HG02571 (cell line): ENCODE results near the gene FMN1.

Experiments used
- ATAC-seq: cut with Tn5 transposase; IDR thresholded peaks from one replicate; pipeline ENCODE4 v1.9.1; 2021; ENCODE audit warnings: mild to moderate bottlenecking, moderate library complexity; ENCODE audit not compliant: unreplicated experiment

Gene FMN1

DNA sequence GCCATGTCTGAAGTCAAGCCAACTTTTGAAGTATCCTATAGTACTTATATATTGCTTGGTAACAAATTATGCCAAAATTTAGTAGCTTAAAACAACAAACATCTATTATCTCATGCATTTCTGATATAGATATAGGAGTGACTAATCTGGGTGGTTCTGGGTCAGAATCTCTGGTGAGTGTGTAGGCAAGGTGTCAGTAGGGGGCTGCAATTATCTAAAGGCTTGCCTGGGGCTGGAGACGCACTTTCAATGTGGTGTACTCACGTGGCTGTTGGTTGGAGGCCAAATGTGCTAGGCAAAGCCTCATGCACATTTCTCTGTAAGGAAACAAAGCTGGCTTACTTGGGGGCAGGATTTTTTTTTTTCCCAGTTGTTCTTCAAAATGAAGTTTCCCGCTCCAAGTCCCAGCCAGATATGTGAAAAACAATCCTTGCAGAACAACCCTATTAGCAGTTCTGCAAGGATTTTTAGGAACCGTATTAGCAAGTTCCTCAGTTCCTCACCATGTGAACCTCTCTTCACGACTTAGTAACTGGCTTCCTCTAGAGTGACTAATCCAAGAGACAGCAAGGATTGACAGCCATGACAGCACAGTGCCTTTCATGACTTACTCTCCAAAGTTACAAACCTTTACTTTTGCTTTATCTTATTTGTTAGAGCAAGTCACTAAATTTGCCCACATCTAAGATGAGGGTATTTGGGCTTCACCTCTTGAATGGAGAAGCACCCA lies 450.9 kb downstream of the FMN1 start:
- no peak for ATAC-seq

DNA sequence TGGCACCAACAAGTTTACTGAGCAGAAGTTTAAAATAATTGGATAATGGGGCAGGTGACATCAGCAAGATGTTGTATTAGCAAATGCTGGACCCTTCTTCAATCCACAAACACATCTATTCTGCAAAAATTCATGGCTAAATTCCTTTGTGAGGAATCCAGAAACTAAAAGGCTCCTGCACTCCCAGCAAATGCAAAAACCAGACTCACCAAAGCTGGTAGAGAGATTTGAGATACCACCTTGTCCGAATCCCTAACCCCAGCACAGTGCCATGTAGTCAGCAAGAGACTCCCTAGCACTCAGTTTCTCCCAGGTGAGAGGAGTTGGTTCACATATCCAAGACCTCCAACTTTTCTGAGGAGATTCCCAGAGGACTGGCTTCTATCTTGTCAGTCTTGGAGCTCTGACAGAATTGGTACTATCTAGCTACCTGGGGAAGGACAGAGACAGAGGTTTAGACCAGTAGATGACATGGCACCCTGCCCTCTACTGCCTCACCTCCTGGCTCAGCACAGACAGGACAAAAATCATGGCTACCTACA lies 454.9 kb downstream of the FMN1 start:
- no peak for ATAC-seq

DNA sequence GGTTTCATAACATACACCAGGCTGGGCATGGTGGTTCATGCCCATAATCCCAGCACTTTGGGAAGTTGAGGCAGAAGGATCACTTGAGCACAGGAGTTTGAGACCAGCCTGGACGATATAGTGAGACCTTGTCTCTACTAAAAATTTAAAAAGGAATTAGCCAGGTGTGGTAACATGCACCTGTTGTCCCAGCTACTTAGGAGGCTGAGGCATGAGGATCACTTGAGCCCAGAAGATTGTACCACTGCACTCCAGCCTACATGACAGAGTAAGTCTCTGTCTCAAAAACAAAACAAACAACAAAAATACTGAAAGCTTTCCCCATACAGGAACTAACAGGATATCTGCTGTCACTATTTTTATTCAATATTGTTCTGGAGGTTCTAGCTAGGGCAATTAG lies 455.8 kb downstream of the FMN1 start:
- no peak for ATAC-seq

DNA sequence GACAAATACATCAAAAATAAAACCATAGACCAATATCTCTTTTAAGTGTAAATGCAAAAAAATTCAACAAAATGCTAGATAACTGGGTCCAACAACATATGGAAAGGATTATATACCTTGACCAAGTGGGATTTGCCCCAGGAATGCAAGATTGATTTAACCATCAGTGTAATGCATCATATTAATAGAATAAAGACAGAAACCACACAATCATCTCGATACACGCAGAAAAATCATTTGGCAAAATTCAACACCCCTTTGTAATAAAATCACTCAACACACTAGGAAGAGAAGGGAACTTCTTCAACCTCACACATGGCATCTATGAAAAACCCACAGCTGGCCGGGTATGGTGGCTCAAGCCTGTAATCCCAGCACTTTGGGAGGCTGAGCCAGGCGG lies 457.2 kb downstream of the FMN1 start:
- no peak for ATAC-seq

DNA sequence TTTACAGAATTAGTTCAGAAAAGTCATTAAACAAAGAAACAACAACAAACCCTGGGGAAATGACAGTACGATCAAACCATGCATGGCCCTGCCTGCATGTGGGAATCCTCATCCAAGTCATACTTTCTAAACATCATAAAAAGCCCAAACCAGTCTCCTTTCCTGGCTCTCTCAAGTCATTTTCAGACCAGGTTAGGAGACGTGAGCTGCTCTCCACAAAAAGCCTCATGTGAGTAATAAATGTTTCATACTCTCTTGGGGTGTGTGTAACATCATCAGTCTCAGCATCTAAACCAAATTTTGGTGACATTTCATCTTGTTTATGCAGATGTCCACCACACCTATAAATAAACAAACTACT lies 457.8 kb downstream of the FMN1 start:
- no peak for ATAC-seq

DNA sequence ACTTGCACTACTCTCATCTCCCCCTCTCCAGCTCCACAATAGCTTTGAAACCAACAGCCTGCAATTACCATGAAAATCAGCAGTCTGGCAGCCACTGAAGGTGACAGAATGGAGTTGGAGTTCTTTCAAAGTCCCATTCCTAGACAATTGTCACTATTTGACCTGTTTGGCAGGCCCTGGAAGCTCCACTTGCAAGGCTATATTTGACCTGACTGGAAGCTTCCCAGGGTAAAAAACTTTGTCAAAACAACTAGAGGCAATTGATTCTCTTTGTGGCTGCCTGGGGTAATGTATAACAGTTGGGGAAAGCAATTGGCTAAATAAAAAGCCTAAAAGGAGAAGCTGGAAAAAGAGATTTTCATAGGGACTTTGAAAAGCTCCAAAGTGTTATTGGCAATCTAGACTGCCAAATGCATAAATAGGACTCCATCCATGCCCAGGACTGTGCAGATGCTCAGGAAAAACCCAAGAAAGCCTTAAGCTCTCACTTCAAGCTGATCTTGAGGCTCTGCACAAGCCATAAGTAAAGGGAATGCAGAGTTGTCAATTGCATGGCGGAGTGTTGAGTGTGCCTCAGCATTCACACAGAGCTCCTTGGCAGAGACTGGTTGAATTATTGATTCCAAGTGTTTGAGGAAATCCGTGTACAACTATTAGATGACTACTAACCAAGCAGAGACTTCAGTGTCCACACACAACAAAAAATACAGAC lies 458.4 kb downstream of the FMN1 start:
- no peak for ATAC-seq

DNA sequence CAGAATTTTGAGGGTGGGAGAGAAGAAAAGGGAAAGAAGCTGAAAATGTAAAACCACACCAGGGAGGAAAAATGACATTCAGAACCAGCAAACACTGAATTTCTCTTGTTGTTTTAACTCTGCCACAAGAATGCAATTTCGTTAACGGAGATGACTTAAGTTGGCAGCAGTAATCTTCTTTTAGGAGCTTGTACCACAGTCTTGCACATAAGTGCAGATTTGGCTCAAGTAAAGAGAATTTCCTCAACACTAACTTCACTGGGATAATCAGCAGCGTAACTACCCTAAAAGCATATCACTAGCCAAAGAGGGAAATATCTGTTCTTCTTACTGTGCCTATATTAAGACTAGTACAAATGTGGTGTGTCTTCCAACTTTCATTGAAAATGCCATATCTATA lies 461.2 kb downstream of the FMN1 start:
- no peak for ATAC-seq

DNA sequence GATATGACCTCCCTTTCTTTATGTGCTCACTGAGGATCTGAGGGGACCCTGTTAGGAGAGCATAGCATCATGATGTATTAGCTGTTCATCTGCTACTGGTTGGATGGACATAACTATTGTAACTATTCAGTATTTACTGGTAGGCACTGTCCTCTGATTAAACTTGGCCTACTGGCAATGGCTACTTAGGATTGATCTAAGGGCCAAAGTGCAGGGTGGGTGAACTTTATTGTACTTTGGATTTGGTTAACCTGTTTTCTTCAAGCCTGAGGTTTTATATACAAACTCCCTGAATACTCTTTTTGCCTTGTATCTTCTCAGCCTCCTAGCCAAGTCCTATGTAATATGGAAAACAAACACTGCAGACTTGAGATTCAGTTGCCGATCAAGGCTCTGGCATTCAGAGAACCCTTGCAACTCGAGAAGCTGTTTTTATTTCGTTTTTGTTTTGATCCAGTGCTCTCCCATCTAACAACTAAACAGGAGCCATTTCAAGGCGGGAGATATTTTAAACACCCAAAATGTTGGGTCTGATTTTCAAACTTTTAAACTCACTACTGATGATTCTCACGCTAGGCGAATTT lies 461.8 kb downstream of the FMN1 start:
- ATAC-seq, result no peak

DNA sequence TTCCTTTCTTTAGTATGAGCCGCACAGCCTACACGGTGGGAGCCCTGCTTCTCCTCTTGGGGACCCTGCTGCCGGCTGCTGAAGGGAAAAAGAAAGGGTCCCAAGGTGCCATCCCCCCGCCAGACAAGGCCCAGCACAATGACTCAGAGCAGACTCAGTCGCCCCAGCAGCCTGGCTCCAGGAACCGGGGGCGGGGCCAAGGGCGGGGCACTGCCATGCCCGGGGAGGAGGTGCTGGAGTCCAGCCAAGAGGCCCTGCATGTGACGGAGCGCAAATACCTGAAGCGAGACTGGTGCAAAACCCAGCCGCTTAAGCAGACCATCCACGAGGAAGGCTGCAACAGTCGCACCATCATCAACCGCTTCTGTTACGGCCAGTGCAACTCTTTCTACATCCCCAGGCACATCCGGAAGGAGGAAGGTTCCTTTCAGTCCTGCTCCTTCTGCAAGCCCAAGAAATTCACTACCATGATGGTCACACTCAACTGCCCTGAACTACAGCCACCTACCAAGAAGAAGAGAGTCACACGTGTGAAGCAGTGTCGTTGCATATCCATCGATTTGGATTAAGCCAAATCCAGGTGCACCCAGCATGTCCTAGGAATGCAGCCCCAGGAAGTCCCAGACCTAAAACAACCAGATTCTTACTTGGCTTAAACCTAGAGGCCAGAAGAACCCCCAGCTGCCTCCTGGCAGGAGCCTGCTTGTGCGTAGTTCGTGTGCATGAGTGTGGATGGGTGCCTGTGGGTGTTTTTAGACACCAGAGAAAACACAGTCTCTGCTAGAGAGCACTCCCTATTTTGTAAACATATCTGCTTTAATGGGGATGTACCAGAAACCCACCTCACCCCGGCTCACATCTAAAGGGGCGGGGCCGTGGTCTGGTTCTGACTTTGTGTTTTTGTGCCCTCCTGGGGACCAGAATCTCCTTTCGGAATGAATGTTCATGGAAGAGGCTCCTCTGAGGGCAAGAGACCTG lies 463.5 kb downstream of the FMN1 start:
- ATAC-seq, result no peak

DNA sequence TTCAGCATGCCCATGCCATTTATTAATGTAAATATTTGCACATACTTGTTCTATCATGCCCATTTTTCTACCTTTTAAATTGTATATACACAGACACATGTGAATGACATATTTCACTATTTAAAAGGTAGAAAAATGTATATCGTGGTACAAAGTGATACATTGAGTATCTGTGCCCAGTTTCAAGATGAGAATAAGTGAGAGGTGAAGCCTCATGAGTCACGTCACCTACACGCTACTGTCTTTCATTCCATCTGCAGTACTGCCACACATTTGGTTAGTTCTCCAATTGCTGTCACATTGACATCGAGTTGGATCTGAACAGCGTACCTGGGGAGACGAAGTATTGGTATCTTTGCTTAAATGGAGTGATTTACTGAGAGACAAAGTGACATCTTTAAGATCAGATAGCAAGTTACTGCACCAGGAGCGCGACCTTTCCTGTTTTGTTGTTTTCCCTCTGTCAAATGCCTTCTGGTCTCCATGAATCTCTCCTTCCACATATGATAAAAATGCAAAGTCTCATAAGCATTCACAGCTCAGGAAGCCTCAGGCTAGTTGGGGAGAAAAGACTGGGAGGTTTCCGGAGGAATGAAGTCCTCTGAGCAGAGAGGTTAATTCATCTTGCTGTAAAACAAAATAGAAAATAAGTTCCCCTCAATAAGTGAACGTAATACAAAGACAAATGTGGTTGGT lies 464.7 kb downstream of the FMN1 start:
- no peak for ATAC-seq

DNA sequence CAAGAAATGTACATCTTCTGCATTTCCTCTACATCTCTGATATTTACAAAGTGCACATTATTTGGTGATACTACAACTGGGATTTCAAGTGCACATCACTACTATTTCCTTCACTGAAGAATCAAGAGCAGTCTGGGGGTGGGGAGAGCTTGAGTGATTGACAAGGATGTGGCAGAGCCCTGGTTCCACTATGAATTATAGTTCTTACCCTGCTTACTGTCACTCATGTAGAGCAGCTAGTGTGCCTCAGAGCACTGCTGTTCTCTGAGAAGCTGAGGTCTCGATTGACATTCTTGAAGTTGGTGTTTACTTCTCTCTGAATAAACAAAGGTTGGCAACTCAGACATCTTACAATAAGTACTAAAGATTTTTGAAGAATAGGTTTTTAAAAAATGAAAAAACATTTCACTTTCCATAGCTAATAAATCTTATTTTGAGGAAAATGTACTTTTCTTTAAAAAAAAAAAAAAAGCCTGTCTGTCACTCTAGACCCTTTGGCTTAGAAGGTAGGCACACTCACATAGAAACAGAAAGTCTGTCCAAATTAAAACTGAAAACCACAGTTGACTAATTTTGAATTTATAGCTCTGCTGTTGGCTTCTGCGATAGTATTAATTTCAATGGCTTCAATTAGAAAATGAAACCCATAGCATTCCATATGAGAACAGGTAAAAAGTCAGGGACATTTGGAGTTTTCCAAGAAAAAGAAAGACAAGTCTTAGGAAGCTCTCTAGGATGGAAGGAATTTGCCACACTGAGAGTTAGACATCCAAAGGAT lies 471.2 kb downstream of the FMN1 start:
- peak; percentile 87 for ATAC-seq

DNA sequence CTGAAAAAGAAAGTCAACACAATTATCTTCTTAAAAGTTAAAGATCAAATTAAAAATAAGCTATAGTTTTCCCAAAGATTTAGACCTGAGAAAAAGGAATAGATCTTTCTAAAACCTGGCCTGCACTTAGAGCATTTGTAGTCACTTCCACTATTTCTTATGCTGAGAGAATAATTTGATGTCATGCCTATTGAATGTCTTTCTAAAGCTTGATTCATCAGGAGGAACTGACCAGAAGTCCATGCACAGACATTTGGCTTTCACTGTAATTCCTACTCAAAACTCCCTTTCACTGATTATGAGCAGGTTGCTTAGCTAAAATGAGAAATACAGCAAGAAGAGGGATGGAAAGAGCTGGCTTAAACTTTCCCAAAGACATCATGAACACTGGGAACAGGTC lies 472.4 kb downstream of the FMN1 start:
- ATAC-seq, result no peak

DNA sequence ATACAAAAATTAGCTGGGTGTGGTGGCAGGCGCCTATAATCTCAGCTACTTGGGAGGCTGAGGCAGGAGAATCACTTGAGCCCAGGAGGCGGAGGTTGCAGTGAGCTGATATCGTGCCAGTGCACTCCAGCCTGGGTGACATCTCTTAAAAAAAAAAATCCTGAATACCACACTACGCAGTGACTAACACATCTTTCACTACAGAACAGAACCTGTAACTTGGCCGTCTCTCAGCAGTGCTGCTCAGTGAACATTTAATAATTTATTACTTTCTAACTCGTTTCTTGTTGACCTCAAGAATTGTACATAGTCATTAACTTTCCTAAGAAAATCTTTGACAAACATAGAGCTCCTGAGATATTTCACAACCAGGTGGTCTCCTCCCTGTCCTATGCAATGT lies 472.9 kb downstream of the FMN1 start:
- no peak for ATAC-seq

DNA sequence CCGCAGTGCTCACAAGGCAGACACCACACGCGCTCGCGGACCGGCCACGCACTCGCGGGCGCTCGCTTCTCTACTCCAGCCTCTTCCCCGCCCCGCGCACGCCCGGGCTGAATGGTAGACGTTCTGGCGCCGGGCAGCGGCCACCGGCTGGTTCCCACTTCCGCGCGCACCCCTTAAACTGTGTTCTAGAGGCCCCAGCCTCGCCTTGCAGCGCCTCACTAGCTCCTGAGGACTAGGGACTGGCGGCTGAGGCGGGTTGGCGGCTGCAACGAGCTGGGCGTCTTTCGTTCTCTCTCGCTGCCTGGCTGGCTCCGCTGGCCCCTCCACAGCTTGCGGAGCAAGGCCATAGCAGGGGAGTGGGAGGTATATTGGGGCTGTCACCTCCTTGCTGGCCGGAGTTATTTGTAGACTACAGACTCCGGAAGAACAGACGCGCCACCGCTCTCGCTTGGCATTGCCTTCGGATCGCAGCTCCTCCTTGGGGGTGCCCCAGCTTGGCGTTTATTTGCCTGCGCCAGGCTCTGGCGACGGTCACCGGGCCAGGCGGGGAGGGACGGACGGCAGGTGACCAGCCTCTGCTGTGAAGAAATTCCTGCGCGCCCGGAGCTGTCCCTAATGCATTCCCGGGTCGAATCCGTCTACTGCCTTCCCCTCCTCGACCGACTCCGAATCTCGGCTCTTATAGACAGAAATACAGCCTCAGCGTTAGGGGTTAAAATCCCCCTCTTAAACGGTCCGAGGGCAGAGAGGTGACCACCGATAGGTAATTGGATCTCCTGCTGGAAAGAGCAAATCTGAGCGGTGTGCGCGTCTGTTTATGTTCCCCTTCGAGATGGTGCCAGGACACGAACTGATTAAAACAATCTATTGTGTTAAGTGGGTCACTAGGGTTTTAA lies 475.4 kb downstream of the FMN1 start:
- ATAC-seq, result no peak

DNA sequence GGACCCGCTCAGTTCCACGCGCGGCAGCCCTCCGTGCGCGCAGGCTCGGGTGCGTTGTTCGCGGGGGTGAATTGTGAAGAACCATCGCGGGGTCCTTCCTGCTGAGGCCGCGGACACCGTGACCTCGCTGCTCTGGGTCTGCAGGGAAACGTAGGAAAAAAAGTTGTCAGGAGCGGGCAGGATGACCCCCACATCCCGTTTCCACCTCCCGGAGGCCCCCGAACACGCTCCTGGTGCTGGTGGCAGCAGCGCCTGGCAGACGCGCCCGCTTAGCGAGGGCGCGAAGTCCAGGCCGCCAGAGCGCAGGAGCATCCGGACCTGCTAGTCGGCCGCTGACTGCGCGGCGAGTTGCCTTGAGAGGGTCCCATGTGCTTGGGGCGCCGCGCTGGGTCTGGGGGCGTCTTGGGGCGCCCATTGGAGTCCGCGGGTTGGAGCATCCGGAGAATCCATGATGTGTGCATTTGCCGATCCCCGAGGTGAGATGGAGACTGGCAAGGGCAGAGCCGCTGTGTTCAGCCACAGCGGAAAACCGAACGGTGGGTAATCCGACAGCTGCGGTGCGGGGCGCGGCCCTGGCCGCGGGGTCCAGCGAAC lies 476.2 kb downstream of the FMN1 start:
- no peak for ATAC-seq

DNA sequence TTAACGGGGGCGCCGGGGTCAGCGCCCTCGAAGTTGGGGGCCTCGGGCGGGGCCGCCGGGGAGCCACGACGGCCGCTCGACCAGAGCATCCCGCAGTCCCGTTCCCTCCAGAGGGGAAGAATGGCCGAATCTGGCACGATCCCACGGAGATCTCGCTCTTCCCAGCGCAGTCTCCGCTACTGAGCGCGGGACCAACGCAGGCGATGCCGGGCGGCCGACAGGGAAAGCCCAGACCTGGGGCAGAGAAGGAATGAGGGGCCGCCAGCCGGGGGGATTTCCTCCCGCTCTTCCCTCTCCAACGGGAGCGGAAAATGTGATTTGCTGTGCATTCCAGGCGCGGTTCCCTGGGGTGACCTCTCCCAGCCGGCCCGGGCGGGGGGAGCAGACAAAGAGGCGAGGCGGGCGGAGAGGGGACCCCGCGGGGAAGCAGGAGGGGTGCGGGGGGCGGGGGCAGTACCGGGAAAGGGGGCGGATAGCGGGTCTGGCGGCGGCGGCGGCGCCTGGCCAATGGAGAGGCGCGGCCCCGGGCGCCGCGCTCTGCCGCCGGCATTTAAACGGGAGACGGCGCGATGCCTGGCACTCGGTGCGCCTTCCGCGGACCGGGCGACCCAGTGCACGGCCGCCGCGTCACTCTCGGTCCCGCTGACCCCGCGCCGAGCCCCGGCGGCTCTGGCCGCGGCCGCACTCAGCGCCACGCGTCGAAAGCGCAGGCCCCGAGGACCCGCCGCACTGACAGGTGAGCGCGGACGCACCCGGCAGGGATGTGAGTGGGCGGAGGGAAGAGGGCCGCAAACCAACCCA lies 476.9 kb downstream of the FMN1 start, which contains the start of gene GREM1:
GREM1 (plus strand) TSS at position 579 of the 801 bp plus-strand sequence. CDS start 12,687 bp downstream, outside the sequence.
- no peak for ATAC-seq

DNA sequence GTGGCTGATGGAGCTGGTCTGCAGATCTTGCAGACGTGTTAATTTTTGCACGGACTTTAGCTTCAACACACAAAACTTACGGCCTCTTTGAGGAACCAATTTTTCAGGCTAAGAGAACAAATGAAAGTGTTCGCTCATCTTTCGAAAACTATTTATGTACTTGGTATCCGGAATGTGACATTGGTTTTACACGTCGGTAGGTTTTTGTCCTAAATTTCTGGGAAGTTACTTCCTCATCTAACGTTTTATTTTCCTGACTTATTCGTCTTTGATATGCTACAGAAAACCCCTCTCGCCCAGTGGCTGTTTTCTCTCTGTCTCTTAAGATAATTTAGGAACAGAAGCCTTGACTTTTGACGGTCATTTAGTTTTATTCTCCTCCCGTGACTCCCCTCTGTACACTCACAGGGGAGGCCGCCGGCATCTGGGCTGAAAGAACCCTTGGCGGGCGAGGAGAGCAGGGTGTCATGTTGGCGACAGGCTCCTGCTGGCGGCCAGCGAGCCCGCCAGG lies 477.5 kb downstream of the FMN1 start:
- ATAC-seq, result no peak
